Transverse colon (tissue), 4 donors: ENCODE results near the gene TWIST2.

ENCODE experiments used
- CTCF ChIP-seq, 5 experiments: fragments of 200-600 bp in 3 of 5; fragments of 450-650 bp in 2 of 5; sonication (generic) in 3 of 5; IDR thresholded peaks; 1 replicate in 2 of 5; 2 replicates in 3 of 5; pipeline ENCODE4 v1.5.1; 2016 to 2017; ENCODE audit warnings: antibody characterized with exemption in 5 of 5, inconsistent platforms in 3 of 5, mild to moderate bottlenecking in 2 of 5, moderate library complexity in 1 of 5
- EP300 ChIP-seq: sonication (generic); formaldehyde crosslinking; IDR thresholded peaks from one replicate; pipeline ENCODE4 v1.6.1; 2017; ENCODE audit warnings: antibody characterized with exemption, low read depth
- POLR2A ChIP-seq: fragments of 450-650 bp; IDR thresholded peaks from one replicate; pipeline ENCODE4 v1.6.1; 2016; ENCODE audit warnings: antibody characterized with exemption, mild to moderate bottlenecking, moderate library complexity
- POLR2AphosphoS5 ChIP-seq, 3 donors: sonication (generic); formaldehyde crosslinking; IDR thresholded peaks; one replicate each; pipeline ENCODE4 v1.6.1; 2016; ENCODE audit warnings: antibody characterized with exemption in 3 of 3

GRCh38 chr2:238948765-238949641, 101.1 kb downstream of the TWIST2 start:
- TF ChIP-seq CTCF (IDR thresholded peaks at IDR 0.05) (no peak), POLR2A (no peak), EP300 (no peak), POLR2AphosphoS5 (IDR thresholded peaks at IDR 0.05) (no peak)
